ENCODE data around the gene ADAMTS2. TPM values are rescaled to one million over a fixed set of nuclear protein-coding genes. Genes with fewer than 3 reads are reported as not detected.

Gene ADAMTS2
- total RNA-seq, 2 experiments from 2014 or later: not detected

DNA sequence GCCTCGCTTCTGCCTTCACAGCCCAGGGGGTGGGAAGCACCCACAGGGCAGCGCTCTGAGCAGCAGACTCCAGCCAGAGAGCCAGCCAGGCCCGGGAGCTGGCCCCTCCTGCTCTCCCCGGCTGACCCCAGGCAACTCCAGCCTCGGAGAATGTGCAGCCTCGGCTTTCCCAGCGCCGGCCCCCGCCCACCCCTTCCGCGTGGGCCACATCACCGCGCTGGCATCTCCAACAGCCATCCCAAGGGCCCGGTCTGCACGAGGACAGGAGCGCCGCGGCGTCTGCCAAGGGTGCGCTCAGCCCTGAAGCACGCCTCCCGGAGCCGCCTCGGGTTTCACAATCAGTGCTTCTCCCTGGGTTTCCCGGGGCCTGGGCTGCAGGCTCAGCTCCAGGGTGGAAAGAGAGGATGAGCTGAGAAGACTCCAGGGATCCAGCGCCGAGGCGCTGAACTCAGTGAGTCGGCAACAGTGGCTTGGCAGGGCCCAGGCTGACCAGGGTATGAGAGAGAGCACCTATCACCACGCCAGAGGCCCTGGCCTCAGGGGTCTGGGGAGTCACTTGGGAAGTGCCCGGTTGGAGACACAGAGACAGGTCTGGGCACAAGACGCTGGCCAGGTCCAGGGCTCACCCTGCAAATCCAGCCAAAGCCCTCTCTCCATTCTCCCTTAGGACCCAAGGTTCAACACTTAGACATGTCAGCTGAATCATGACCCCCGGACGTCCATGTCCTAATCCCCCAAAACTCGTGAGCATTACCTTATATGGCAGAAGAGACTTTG is 79.6 kb downstream of the ADAMTS2 start:
- Histone ChIP-seq H3K4me3 (ENCODE audit: low read length) (no peak overlapping the region), H3K4me1 (ENCODE audit: insufficient read depth, low read length) (no peaks in the 10 kb centered on the region), H3K36me3 (ENCODE audit: insufficient read depth, low read length) (no peaks in the 10 kb centered on the region), H3K27ac (ENCODE audit: low read depth in 1 of 2, low read length in 2 of 2) (no peak overlapping the region), H3K9me3 (ENCODE audit: control insufficient read depth in 1 of 2, insufficient read depth in 1 of 2, low read length in 2 of 2) (peaks cover 0 to 10% of the 10 kb centered on the region in 2 experiments), H3K27me3 (ENCODE audit: control insufficient read depth in 1 of 2, insufficient read depth in 2 of 2, low read length in 2 of 2) (no peaks in the 10 kb centered on the region)
- Mint-ChIP-seq H3K27me3 (no peaks in the 10 kb centered on the region), H3K36me3 (ENCODE audit: low read depth) (no peaks in the 10 kb centered on the region), H3K4me3 (no peak overlapping the region), H3K9me3 (no peaks in the 10 kb centered on the region), H3K27ac (no peak overlapping the region), H3K4me1 (ENCODE audit: low read depth) (no peaks in the 10 kb centered on the region)
- ChIA-PET POLR2A (no interaction called here), CTCF (no interaction called here)
- DNase-seq (peak in 2 of 14 experiments; percentile 6 to 26), ATAC-seq (ENCODE audit: poor library complexity) (no peak)
- intact Hi-C loops (cut with DNase I, micrococcal nuclease): no loop called here
- TF ChIP-seq, protein P1, sequence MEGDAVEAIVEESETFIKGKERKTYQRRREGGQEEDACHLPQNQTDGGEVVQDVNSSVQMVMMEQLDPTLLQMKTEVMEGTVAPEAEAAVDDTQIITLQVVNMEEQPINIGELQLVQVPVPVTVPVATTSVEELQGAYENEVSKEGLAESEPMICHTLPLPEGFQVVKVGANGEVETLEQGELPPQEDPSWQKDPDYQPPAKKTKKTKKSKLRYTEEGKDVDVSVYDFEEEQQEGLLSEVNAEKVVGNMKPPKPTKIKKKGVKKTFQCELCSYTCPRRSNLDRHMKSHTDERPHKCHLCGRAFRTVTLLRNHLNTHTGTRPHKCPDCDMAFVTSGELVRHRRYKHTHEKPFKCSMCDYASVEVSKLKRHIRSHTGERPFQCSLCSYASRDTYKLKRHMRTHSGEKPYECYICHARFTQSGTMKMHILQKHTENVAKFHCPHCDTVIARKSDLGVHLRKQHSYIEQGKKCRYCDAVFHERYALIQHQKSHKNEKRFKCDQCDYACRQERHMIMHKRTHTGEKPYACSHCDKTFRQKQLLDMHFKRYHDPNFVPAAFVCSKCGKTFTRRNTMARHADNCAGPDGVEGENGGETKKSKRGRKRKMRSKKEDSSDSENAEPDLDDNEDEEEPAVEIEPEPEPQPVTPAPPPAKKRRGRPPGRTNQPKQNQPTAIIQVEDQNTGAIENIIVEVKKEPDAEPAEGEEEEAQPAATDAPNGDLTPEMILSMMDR (IDR thresholded peaks at IDR 0.05): no peak

GRCh38 chr5:179264783-179265513 is 80.3 kb downstream of the ADAMTS2 start:
- intact Hi-C loops (cut with DNase I, micrococcal nuclease): no loop called here

DNA sequence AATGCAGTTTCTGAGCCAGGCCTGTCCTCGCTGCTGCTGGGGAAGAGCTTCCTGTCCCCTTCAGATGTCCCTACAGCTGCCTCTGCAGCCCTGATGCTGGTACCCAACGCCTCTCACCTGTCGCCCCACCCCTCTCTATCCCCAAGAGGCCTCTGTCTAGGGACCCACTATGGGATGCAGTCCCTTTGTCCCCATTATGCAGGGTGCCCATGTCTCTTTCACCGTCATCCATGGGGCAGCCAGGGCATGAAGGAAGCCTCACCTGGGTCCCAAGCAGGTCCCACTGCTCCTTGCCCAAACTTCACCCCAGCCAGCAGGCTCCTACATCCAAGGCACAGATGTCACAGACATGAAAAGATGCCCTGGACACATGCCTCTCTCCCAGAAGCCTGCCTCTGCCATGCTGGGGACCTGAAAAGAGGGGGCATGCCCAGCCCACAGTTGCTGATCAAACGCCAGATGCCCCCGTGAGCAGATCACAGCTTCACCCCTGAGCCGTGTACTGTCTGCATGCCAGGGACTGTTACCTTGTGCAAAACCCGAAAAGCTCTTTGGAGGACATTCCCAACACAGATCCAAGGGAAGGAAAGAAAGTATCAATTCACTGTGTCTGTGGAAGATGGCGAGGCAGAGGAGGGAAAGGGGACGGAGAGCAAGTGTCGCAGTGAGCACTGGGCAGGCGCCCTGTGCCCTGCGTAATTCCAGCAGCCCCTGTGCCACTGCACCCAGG is 81.0 kb downstream of the ADAMTS2 start:
- no peaks in the 10 kb centered on the region for H3K36me3 Mint-ChIP-seq (ENCODE audit: low read depth)
- Histone ChIP-seq H3K27ac (ENCODE audit: low read depth in 1 of 2, low read length in 2 of 2) (no peak overlapping the region), H3K36me3 (ENCODE audit: insufficient read depth, low read length) (no peaks in the 10 kb centered on the region), H3K9me3 (ENCODE audit: control insufficient read depth in 1 of 2, insufficient read depth in 1 of 2, low read length in 2 of 2) (peaks cover 0 to 10% of the 10 kb centered on the region in 2 experiments), H3K27me3 (ENCODE audit: control insufficient read depth in 1 of 2, insufficient read depth in 2 of 2, low read length in 2 of 2) (no peaks in the 10 kb centered on the region), H3K4me3 (ENCODE audit: low read length) (no peak overlapping the region), H3K4me1 (ENCODE audit: insufficient read depth, low read length) (no peaks in the 10 kb centered on the region)
- H3K27me3 Mint-ChIP-seq: no peaks in the 10 kb centered on the region
- intact Hi-C loops (cut with DNase I, micrococcal nuclease): no loop called here
- H3K27ac Mint-ChIP-seq: no peak overlapping the region
- POLR2A ChIA-PET: no interaction called here
- no peak overlapping the region for H3K4me3 Mint-ChIP-seq
- CTCF ChIA-PET: no interaction called here
- no peaks in the 10 kb centered on the region for H3K4me1 Mint-ChIP-seq (ENCODE audit: low read depth)
- ATAC-seq (ENCODE audit: poor library complexity) (no peak), DNase-seq (peak in 1 of 14 experiments; percentile 6)
- TF ChIP-seq, protein P1 (IDR thresholded peaks at IDR 0.05): no peak
- no peaks in the 10 kb centered on the region for H3K9me3 Mint-ChIP-seq

More at GRCh38 chr5:179264783-179265513, 80.3 kb downstream of the ADAMTS2 start:
- H3K27me3 ChIP-seq (ENCODE audit: control insufficient read depth in 1 of 2, insufficient read depth in 2 of 2, low read length in 2 of 2): no peaks in the 10 kb centered on the region
- ChIA-PET CTCF (no interaction called here), POLR2A (no interaction called here)
- Mint-ChIP-seq H3K4me1 (ENCODE audit: low read depth) (no peaks in the 10 kb centered on the region), H3K4me3 (no peak overlapping the region), H3K36me3 (ENCODE audit: low read depth) (no peaks in the 10 kb centered on the region), H3K27me3 (no peaks in the 10 kb centered on the region), H3K9me3 (no peaks in the 10 kb centered on the region), H3K27ac (no peak overlapping the region)
- ATAC-seq (ENCODE audit: poor library complexity) (no peak), DNase-seq (peak in 2 of 14 experiments; percentile 7 to 23)
- TF ChIP-seq, protein P1 (IDR thresholded peaks at IDR 0.05): no peak
- peaks cover 0 to 10% of the 10 kb centered on the region in 2 experiments for H3K9me3 ChIP-seq (ENCODE audit: control insufficient read depth in 1 of 2, insufficient read depth in 1 of 2, low read length in 2 of 2)
- no peak overlapping the region for H3K27ac ChIP-seq (ENCODE audit: low read depth in 1 of 2, low read length in 2 of 2)
- no peak overlapping the region for H3K4me3 ChIP-seq (ENCODE audit: low read length)
- no peaks in the 10 kb centered on the region for H3K4me1 ChIP-seq (ENCODE audit: insufficient read depth, low read length)
- no peaks in the 10 kb centered on the region for H3K36me3 ChIP-seq (ENCODE audit: insufficient read depth, low read length)
